ENCODE data around the gene GAK.
A peak's percentile ranks its signal among the peaks of the same experiment; 100 is the strongest.

The GAK gene

GRCh38 chr4:826508-827208 is 105.5 kb downstream of the GAK start:
- DNase-seq: no peak

DNA sequence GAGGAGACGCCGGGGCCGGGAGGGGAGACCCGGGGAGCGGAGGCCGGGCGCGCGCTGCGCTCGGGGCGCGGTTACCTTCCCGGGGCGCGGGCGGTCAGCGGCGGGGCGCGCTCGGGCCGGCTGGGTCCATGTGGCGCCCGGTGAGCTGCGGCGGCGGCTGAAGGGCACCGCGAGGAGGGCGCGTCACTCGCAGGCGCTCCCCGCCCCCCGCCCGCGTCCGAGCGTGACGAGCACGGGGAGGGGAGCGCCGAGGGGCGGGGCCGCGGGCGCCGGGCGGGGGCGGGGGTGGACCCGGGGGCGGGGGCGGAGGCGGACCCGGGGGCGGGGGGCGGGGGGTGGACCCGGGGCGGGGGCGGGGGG is 106.2 kb downstream of the GAK start, which contains the start of gene CPLX1:
CPLX1 (minus strand) TSS at position 159 of the 360 bp plus-strand sequence. CDS start 1,607 bp downstream, outside the sequence.
- DNase-seq: peak; percentile 24

GRCh38 chr4:825063-825970 is 106.8 kb downstream of the GAK start:
- no peak for DNase-seq

DNA sequence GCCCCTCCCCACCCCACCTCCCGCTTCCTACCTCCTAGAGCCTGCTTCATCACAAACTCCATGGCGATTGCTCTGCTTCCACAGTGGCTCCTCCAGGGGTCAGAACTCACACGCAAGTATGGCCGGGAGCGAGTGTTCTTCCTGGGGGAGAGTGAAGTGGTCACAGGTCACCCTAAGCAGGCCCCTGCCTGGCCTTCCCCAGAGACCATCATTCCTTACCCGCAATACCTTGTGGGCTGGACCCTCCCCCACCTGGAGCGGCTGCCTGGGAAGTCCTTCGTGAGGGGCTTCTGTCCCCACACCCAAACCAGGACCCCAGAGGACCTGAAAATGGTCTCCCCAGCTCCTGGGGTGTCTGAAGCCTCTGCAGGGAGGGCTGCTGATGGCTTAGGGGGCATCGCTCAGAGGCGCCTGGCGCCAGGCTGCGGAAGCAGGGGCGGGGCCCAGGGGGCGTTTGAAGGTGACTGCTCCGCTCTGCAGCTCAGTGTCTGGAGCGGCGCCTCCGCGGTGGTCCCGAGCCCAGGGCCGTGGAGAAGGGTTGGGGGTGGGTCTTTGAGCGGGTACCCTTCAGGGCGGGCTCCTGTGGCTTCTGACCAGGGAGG is 107.6 kb downstream of the GAK start:
- DNase-seq: no peak

DNA sequence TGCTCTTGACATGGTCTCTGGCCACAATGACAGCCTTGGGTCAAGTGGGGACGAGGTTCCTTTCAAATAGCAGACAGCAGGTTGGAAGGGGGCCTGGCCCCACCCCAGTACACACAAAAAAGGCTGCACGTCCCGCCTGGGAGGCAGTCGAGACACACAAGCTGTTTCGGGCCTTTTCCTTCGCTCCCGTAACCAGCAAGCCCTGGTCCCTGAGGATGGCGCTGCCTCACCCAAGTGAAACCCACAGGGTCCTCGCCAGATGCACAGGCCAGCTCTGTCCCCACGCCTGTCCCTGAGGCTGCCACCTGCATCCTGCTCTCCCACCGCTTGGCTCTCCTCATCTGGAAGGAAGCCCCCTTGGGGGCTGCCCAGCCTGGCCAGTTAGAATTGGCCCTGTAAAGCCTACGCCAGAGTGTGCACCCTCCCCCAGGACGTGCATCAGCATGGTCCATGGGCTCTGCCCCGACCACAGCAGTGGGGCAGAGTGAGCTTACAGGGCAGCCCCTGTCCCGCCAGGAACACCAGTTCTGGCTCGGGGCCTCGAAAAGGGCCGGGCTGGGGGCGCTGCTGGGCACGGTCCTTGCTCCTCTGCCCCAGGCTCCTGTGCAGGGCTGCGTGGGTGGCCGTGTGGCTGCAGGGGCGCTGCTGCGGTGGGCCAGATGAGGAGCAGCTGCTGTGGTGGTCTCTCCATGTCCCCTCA is 108.2 kb downstream of the GAK start:
- no peak for DNase-seq

DNA sequence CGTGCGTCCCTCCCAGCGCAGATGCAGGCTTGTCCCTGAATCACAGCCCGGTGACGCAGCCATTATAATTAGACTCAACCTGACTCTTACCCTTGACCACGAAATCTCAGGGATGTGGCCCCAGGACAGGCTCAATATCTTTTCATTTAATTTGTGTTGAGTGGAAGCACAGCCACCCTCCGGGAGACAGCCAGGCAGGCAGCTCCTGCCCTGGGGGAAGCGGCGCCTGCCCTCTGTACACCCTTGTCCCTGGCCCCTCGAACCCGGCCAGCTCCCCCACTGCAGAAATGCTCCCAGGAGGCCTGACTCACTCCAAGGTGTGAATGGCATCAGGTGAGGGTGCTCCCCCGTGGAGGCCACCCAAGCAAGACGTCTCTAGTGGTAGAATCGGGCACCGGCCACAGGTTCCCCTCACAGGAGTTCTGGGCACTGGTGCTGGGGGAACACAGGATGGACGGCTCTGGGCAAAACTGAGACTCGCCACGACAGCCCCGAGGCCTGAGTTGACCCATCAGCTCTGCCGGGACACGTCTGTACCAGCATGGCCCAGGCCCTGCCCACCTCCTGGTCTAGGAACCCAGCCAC is 108.8 kb downstream of the GAK start:
- no peak for DNase-seq

GRCh38 chr4:822361-823175 is 109.5 kb downstream of the GAK start:
- DNase-seq: no peak

DNA sequence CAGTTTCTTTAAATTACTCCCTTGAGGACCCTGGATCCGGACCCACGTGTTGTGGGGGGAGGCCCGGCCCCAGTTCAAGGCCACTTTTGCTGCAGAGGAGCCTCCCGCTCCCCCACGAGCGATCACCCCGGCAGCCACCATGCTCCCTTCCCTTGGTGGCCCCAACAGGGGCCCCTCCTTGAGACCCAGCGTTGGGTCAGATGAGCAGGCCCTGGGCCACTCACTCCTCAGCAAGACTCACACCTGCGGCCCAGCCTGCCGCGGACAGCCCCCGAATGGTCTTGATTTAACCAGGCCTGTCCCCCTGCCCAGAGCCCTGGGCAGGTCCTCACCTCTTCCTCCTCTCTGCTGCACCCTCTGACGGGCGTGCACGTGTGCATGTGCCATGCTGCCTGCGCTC is 110.5 kb downstream of the GAK start:
- DNase-seq: no peak

- no peak for DNase-seq
These were observed 110.9 kb downstream of the GAK start for GRCh38 chr4:821181-821591.

DNA sequence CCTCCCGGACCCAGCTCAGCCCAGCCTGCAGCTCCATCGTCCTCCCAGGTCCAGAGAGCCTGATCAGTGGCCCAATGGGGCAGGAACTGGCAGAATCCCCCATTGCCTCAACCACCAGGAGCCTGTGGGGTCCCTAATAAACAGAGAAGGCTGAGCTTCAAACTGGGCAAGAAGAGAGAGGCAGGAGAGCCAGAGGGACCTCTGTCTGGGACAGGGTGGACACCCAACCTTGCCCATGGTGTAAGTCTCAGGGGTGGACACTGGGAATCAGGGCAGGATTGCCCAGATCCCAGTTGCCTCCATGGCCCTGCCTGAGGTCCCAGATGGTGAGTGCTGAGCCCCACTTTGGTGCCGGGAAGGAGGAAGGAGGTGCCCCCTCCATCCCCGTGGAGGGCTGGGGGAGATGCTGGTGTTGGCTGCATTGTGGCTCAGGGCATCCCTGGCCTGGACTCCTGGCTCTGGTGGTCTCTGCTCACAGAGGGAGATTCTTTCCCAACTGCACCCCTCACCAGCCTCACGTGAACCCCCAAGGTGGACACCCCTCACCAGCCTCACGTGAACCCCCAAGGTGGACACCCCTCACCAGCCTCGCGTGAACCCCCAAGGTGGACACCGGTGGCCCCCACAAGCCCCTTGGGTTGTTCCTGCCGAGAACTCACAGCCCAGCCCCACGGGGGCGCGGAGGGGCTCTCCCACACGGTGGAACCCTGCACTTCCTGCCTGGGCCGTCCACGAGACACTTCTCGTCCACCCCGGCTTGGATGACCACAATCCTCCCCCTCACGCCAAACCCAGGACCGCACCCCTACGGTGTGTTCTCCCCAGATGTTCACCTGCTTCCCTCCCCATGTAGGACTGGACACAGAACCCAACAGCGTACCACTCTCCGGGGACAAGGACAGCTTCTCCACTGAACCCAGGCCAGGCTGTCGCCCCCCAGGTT is 111.6 kb downstream of the GAK start:
- DNase-seq: no peak

GRCh38 chr4:819401-820229 is 112.5 kb downstream of the GAK start:
- no peak for DNase-seq

- no peak for DNase-seq
These were observed 113.8 kb downstream of the GAK start for GRCh38 chr4:818106-818921.

- no peak for DNase-seq
These were observed 116.5 kb downstream of the GAK start for GRCh38 chr4:815464-816146.

DNA sequence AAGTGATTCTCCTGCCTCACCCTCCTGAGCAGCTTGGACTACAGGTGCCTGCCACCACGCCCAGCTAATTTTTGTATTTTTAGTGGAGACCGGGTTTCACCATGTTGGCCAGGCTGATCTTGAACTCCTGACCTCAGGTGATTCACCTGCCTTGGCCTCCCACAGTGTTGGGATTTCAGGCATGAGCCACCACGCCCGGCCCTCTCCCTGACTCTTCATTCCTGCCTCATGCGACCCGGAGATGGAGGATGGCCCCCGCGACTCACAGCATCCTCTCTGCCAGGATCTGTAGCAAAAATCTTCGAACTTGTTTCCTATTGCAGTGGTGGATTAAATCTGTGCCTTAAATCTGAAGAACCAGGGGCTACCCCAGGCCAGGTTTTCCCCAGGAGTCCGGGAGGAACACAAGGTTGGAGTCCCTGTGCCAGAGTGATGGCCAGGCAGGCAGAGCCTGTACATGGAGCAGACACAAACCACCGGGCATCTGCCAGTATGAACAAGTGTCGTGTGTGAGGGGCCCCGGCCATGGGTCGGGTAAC is 117.7 kb downstream of the GAK start:
- DNase-seq: no peak

DNA sequence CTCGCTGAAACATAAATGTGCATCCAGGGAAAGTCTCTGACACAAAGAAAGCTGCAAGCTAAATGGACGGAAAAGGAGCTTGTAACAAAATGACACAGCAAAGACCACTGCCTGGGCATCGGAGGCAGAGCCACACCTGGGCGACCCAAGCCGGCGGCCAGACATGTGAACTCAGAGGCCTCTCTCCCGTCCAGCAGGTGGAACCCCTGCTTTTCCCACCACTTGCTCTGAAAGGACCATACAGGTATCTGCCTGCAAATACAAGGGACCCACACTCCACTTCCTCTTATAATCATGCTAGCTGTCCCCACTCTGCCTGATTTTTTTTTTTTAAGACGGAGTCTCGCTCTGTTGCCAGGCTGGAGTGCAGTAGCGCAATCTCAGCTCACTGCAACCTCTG is 118.2 kb downstream of the GAK start:
- no peak for DNase-seq

DNA sequence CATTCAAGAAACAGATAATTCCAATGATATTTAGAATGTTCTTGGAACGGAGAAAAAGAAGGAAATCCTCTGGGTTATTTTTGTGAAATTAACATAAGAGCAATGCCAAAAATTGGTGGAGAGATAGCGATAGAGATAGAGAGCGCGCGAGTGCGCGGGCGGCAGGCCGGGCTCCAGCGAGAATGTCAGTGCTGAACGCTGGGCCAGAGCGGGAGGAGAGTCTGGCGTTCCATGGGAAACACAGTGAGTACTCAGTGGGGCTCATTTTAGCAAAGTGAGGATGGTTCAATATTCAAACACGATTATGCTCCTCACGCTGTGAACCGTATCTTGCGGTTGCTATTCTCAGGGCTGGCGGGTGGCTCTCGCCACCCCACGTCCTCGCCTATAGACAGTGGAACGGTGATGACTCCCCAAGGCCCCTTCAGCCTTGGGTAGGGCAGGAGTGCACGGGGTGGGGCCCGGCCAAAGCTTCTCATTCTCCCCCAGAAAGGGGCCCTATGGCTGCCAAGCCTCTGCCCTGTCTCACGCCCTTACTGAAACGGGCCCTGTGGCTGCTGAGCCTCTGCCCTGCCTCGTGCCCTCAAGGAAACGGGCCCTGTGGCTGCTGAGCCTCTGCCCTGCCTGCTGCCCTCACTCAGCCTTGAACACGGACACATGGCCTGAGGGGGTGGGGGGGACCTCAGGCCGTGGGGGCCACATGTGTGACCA is 123.1 kb downstream of the GAK start:
- no peak for DNase-seq

GRCh38 chr4:807792-808191 is 124.3 kb downstream of the GAK start:
- no peak for DNase-seq

Measured in NCI-H510A (cell line).